HG03097 (cell line): Measurements from ENCODE around the gene CCSER2.
"Not testable (repeated sequence)": the region's sequence is repeated elsewhere in the genome, so short reads cannot be mapped to it uniquely, and the experiment has no call there.

Experiments
- ATAC-seq: cut with Tn5 transposase; IDR thresholded peaks from one replicate; pipeline ENCODE4 v1.9.1; 2021; ENCODE audit not compliant: unreplicated experiment, low FRiP score

The CCSER2 gene

GRCh38 chr10:84310470-84310869 lies 17.9 kb upstream of the CCSER2 start:
- no peak for ATAC-seq

GRCh38 chr10:84311576-84311975 lies 16.8 kb upstream of the CCSER2 start:
- no peak for ATAC-seq

- ATAC-seq, result no peak
Measured at GRCh38 chr10:84312816-84313215, 15.6 kb upstream of the CCSER2 start.

- no peak for ATAC-seq
Measured at GRCh38 chr10:84314275-84314674, 14.1 kb upstream of the CCSER2 start.

GRCh38 chr10:84317174-84317573 lies 11.2 kb upstream of the CCSER2 start:
- no peak for ATAC-seq

- ATAC-seq, result no peak
Measured at GRCh38 chr10:84321902-84322301, 6.5 kb upstream of the CCSER2 start.

- not testable (repeated sequence) for ATAC-seq
Measured at GRCh38 chr10:84323566-84323965, 4.8 kb upstream of the CCSER2 start.

- ATAC-seq, result not testable (repeated sequence)
Measured at GRCh38 chr10:84326995-84327394, 1.4 kb upstream of the CCSER2 start.

GRCh38 chr10:84329196-84329611 lies 815 bp downstream of the CCSER2 start:
- ATAC-seq, result no peak

- ATAC-seq, result peak; percentile 77
Measured at GRCh38 chr10:84329986-84330651, 1.7 kb downstream of the CCSER2 start.

GRCh38 chr10:84331091-84331490 lies 2.7 kb downstream of the CCSER2 start:
- no peak for ATAC-seq

GRCh38 chr10:84333864-84334451 lies 5.6 kb downstream of the CCSER2 start:
- ATAC-seq, result peak; percentile 21

- ATAC-seq, result no peak
Measured at GRCh38 chr10:84334811-84335210, 6.4 kb downstream of the CCSER2 start.

- no peak for ATAC-seq
Measured at GRCh38 chr10:84335516-84335915, 7.1 kb downstream of the CCSER2 start.

- ATAC-seq, result no peak
Measured at GRCh38 chr10:84336406-84337090, 8.2 kb downstream of the CCSER2 start.

- no peak for ATAC-seq
Measured at GRCh38 chr10:84337199-84337598, 8.8 kb downstream of the CCSER2 start.

- no peak for ATAC-seq
Measured at GRCh38 chr10:84339025-84339424, 10.6 kb downstream of the CCSER2 start.

GRCh38 chr10:84340187-84340586 lies 11.8 kb downstream of the CCSER2 start:
- no peak for ATAC-seq

GRCh38 chr10:84340632-84341537 lies 12.5 kb downstream of the CCSER2 start:
- ATAC-seq, result no peak

- ATAC-seq, result no peak
Measured at GRCh38 chr10:84341538-84341856, 13.1 kb downstream of the CCSER2 start.

- ATAC-seq, result no peak
Measured at GRCh38 chr10:84341983-84342382, 13.6 kb downstream of the CCSER2 start.
